ENCODE measurements around the gene ACOT11.

The ACOT11 gene

DNA sequence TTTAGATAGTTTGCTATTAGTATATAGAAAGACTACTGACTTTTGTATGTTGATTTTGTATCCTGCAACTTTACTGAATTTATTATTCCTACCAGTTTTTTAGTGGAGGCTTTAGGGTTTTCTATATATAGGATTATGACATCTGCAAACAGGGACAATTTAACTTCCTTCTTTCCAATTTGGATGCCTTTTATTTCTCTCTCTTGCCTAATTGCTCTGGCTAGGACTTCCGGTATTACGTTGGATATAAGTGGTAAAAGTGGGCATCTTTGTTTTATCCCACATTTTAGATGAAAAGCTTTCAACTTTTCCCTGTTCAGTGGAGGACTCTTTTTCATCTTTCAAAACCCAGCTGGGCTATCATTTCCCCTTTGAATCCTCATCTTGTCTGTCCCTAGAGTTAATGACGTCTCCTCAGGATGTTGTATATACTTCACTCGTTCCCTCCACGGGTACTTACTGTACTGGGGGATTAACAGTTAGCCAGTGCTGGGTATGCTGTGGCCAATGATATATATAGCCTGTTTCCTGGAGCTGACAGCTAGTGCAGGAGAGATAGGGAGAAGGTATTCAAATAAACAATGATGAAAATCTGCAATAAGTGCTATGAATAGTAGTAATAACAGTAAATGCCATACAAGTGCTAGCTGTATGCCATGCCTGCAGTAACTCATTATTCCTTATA is 9.8 kb downstream of the ACOT11 start:
- DNase-seq (ENCODE audit: low read depth in 2 of 2), result no peak
- TF ChIP-seq, protein P1, sequence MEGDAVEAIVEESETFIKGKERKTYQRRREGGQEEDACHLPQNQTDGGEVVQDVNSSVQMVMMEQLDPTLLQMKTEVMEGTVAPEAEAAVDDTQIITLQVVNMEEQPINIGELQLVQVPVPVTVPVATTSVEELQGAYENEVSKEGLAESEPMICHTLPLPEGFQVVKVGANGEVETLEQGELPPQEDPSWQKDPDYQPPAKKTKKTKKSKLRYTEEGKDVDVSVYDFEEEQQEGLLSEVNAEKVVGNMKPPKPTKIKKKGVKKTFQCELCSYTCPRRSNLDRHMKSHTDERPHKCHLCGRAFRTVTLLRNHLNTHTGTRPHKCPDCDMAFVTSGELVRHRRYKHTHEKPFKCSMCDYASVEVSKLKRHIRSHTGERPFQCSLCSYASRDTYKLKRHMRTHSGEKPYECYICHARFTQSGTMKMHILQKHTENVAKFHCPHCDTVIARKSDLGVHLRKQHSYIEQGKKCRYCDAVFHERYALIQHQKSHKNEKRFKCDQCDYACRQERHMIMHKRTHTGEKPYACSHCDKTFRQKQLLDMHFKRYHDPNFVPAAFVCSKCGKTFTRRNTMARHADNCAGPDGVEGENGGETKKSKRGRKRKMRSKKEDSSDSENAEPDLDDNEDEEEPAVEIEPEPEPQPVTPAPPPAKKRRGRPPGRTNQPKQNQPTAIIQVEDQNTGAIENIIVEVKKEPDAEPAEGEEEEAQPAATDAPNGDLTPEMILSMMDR (IDR thresholded peaks at IDR 0.05; ENCODE audit: low read depth, low read length), result no peak
- no peak overlapping the region for H3K4me3 ChIP-seq (replicated peaks in 1 of 2; ENCODE audit: low read depth in 2 of 2, low read length in 2 of 2)

DNA sequence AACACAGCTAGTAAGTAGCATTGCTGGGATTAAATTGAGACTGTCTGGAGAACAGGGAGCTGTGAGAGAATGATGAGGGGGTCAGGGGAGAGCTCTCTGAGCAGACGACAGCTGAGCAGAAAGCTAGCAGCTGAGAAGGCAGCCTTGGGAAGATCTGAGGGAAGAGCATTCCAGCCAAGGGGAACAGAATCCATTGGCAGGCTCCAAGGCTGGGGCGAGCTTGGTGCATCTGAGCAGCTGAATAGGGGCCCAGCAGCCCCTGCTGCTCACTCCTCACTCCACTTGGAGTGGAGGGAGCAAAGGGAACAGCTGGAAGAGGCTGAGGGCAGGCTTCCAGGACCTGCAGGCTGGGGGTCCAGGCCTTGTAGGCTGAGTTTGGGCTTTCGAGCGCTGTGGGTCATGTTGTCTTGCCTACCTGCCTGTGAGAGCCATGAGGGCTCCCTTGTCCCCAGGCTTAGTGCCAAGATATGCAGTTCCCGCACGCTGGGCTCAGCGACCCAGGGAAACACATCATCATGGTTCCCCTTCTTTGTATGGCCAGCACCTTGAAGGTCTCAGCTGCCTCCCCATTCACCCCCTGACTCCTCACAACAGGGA is 10.5 kb downstream of the ACOT11 start:
- TF ChIP-seq, protein P1 (IDR thresholded peaks at IDR 0.05; ENCODE audit: low read depth, low read length), result no peak
- DNase-seq (ENCODE audit: low read depth in 2 of 2), result no peak
- H3K4me3 ChIP-seq (replicated peaks in 1 of 2; ENCODE audit: low read depth in 2 of 2, low read length in 2 of 2), result no peak overlapping the region

DNA sequence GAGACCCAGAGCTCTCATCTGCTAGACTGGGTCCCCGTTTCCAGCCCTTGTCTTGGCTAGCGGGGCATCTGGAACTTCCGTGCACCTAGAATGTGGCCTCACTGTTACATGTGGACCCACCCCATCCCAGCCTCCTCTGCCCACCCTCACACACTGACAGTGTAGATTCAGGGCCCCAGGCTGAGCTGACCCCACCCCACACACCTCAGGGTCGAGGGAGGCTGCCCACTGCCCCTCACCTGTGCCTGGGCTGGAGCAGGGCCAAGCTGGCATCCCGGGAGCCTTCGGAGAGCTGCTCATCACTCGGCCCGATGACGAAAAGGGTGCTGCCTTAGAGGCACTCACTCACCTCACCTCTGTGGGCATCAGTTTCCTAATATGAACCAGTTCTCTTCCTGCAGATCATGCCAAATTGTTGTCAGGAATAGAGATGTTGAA is 11.1 kb downstream of the ACOT11 start:
- DNase-seq (ENCODE audit: low read depth in 2 of 2), result no peak
- TF ChIP-seq, protein P1 (IDR thresholded peaks at IDR 0.05; ENCODE audit: low read depth, low read length), result no peak
- no peak overlapping the region for H3K4me3 ChIP-seq (replicated peaks in 1 of 2; ENCODE audit: low read depth in 2 of 2, low read length in 2 of 2)

DNA sequence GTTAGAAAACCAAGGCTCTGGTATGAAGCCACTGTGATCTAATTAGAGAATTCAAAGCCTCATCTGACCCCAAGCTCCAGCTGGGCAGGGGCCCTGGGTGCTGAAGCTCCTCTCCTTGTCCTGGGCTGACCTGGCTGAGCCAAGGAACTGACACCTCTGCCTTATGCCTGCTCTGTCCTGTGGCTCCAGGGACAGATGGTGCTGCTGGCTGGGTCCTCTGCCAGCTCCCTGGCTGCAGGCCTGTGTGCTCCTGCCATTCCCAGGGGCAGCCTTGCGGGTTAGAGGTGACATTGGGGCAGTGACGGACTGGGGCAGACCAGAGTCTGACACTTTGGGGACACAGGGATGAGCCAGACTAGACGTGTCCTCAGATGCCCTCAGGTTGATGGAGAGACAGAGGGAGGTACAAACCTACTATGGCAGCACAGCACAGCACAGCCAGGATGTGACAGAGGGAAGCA is 11.8 kb downstream of the ACOT11 start:
- H3K4me3 ChIP-seq (replicated peaks in 1 of 2; ENCODE audit: low read depth in 2 of 2, low read length in 2 of 2), result no peak overlapping the region
- TF ChIP-seq, protein P1 (IDR thresholded peaks at IDR 0.05; ENCODE audit: low read depth, low read length), result no peak
- DNase-seq (ENCODE audit: low read depth in 2 of 2), result no peak

DNA sequence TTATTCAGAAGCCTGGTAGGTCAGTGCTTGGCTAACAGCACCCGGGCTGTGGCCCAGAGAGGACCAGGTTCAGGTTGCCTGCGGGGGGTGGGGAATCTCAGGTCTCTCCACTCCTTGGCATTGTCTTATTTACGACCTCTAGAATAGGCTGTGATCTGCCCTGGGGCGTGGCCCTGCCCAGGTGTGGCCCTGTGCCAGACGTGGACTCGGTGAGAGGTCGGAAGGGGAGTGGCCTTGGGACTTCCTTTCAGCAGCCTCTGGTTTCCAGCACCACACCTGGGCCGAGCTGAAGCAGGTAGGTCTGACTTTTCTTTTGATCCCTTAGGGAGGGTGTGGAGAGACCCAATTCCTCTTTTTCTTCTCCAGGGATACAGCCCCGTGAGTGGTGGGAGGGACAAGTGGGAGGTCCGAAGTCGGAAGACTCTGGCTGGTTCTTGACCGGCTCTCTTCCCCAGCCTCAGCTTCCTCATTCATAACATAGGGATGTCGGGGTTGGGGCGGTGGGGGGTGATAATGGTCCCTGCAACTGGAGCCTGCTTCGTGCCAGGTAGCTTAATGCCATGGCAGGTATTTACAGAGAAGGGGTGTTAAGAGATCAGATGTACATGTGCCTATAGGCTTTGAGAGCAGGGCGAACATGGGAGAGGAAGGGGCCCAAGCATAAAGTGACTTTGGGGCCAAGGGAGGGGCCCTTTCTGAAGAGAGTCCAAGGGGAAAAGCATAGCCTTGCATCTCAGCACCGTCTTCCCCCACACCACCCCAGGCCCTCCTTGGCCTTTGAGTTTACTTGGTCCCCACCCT is 16.5 kb downstream of the ACOT11 start:
- DNase-seq (ENCODE audit: low read depth in 2 of 2), result no peak
- H3K4me3 ChIP-seq (replicated peaks in 1 of 2; ENCODE audit: low read depth in 2 of 2, low read length in 2 of 2), result no peak overlapping the region
- TF ChIP-seq, protein P1 (IDR thresholded peaks at IDR 0.05; ENCODE audit: low read depth, low read length), result no peak

DNA sequence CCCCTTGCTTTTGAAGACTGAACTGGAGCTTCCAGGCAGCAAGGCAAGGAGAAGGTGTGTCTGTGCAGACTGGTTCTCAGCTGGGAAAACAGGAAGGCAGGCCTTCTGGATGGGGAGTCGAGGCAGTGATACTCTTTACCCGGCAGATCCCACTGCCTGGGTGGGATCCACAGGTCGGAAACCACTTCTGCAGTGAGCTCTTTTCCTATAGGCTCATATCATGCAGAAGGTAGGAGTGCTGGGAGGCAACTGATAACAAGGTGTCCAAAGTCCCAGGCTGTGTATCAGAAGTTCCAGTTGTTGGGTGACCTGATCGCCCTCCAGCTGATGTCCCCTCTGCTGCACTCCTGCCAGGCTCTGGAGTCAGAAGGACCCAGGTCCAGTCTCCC is 17.1 kb downstream of the ACOT11 start:
- TF ChIP-seq, protein P1 (IDR thresholded peaks at IDR 0.05; ENCODE audit: low read depth, low read length), result no peak
- DNase-seq (ENCODE audit: low read depth in 2 of 2), result no peak
- H3K4me3 ChIP-seq (replicated peaks in 1 of 2; ENCODE audit: low read depth in 2 of 2, low read length in 2 of 2), result no peak overlapping the region
